Measurements from ENCODE around the gene TXNDC12.
"Not testable (repeated sequence)": the region's sequence is repeated elsewhere in the genome, so short reads cannot be mapped to it uniquely, and the experiment has no call there.

Gene TXNDC12

GRCh38 chr1:52033190-52034049 lies 21.6 kb downstream of the TXNDC12 start, which contains the start of gene KTI12:
Gene KTI12, minus strand, starts transcription at chr1:52033810. Its CDS starts 49 bp downstream, at chr1:52033761.
- Mint-ChIP-seq H3K4me3 (peak within 1 kb of the TSS; percentile 95), H3K36me3 (peaks cover 8% of the 10 kb centered on the region), H3K9me3 (no peaks in the 10 kb centered on the region), H3K27me3 (no peaks in the 10 kb centered on the region), H3K27ac (peak within 1 kb of the TSS; percentile 97), H3K4me1 (peaks cover 14% of the 10 kb centered on the region)
- DNase-seq (ENCODE audit: low spot score in 2 of 2) (peak; percentile 71 to 79), ATAC-seq (ENCODE audit: low read depth) (peak; percentile 96)

- peak overlapping the region; percentile 95 for H3K4me3 Mint-ChIP-seq
- DNase-seq (ENCODE audit: low spot score in 2 of 2): peak in 1 of 2 donors; percentile 14
- H3K9me3 Mint-ChIP-seq: no peaks in the 10 kb centered on the region
- peaks cover 14% of the 10 kb centered on the region for H3K4me1 Mint-ChIP-seq
- H3K36me3 Mint-ChIP-seq: peaks cover 4% of the 10 kb centered on the region
- ATAC-seq (ENCODE audit: low read depth): no peak
- H3K27me3 Mint-ChIP-seq: no peaks in the 10 kb centered on the region
- peak overlapping the region; percentile 97 for H3K27ac Mint-ChIP-seq
These were observed 22.2 kb downstream of the TXNDC12 start for GRCh38 chr1:52032785-52033131.

- Mint-ChIP-seq H3K4me3 (peak overlapping the region; percentile 95), H3K4me1 (peaks cover 14% of the 10 kb centered on the region), H3K27me3 (no peaks in the 10 kb centered on the region), H3K27ac (peak overlapping the region; percentile 97), H3K9me3 (no peaks in the 10 kb centered on the region), H3K36me3 (peaks cover 4% of the 10 kb centered on the region)
- no peak for DNase-seq (ENCODE audit: low spot score in 2 of 2)
- no peak for ATAC-seq (ENCODE audit: low read depth)
These were observed 22.7 kb downstream of the TXNDC12 start for GRCh38 chr1:52032124-52032784.

- not testable (repeated sequence) for H3K4me3 Mint-ChIP-seq; H3K27ac Mint-ChIP-seq; DNase-seq (ENCODE audit: low spot score in 2 of 2); H3K9me3 Mint-ChIP-seq; ATAC-seq (ENCODE audit: low read depth); H3K27me3 Mint-ChIP-seq
- H3K36me3 Mint-ChIP-seq: peaks cover 13% of the 10 kb centered on the region
- H3K4me1 Mint-ChIP-seq: peaks cover 14% of the 10 kb centered on the region
These were observed 26.2 kb downstream of the TXNDC12 start for GRCh38 chr1:52028839-52029238.

- H3K27me3 Mint-ChIP-seq: no peaks in the 10 kb centered on the region
- no peak overlapping the region for H3K27ac Mint-ChIP-seq
- H3K4me1 Mint-ChIP-seq: peaks cover 14% of the 10 kb centered on the region
- peaks cover 15% of the 10 kb centered on the region for H3K36me3 Mint-ChIP-seq
- no peak for DNase-seq (ENCODE audit: low spot score in 2 of 2)
- H3K9me3 Mint-ChIP-seq: no peaks in the 10 kb centered on the region
- ATAC-seq (ENCODE audit: low read depth): no peak
- H3K4me3 Mint-ChIP-seq: no peak overlapping the region
These were observed 26.7 kb downstream of the TXNDC12 start for GRCh38 chr1:52028328-52028727.

GRCh38 chr1:52026278-52026677 lies 28.7 kb downstream of the TXNDC12 start:
- no peaks in the 10 kb centered on the region for H3K27me3 Mint-ChIP-seq
- H3K9me3 Mint-ChIP-seq: no peaks in the 10 kb centered on the region
- peaks cover 5% of the 10 kb centered on the region for H3K4me1 Mint-ChIP-seq
- no peak for DNase-seq (ENCODE audit: low spot score in 2 of 2)
- H3K4me3 Mint-ChIP-seq: no peak overlapping the region
- no peak overlapping the region for H3K27ac Mint-ChIP-seq
- no peak for ATAC-seq (ENCODE audit: low read depth)
- H3K36me3 Mint-ChIP-seq: peaks cover 21% of the 10 kb centered on the region

- peaks cover 34% of the 10 kb centered on the region for H3K36me3 Mint-ChIP-seq
- no peaks in the 10 kb centered on the region for H3K27me3 Mint-ChIP-seq
- H3K4me1 Mint-ChIP-seq: no peaks in the 10 kb centered on the region
- no peak overlapping the region for H3K27ac Mint-ChIP-seq
- DNase-seq (ENCODE audit: low spot score in 2 of 2) (no peak), ATAC-seq (ENCODE audit: low read depth) (no peak)
- no peak overlapping the region for H3K4me3 Mint-ChIP-seq
- H3K9me3 Mint-ChIP-seq: no peaks in the 10 kb centered on the region
These were observed 32.9 kb downstream of the TXNDC12 start for GRCh38 chr1:52022133-52022532.

- Mint-ChIP-seq H3K36me3 (no peaks in the 10 kb centered on the region), H3K9me3 (no peaks in the 10 kb centered on the region), H3K27me3 (peaks cover 17% of the 10 kb centered on the region), H3K4me1 (no peaks in the 10 kb centered on the region), H3K4me3 (no peak overlapping the region), H3K27ac (no peak overlapping the region)
- no peak for ATAC-seq (ENCODE audit: low read depth)
- DNase-seq (ENCODE audit: low spot score in 2 of 2): no peak
These were observed 46.8 kb downstream of the TXNDC12 start for GRCh38 chr1:52008071-52008809.

GRCh38 chr1:52007215-52008002 lies 47.6 kb downstream of the TXNDC12 start:
- Mint-ChIP-seq H3K36me3 (no peaks in the 10 kb centered on the region), H3K4me1 (no peaks in the 10 kb centered on the region), H3K27me3 (peaks cover 17% of the 10 kb centered on the region), H3K4me3 (no peak overlapping the region), H3K27ac (no peak overlapping the region), H3K9me3 (no peaks in the 10 kb centered on the region)
- ATAC-seq (ENCODE audit: low read depth) (no peak), DNase-seq (ENCODE audit: low spot score in 2 of 2) (no peak)

GRCh38 chr1:52006081-52006553 lies 48.9 kb downstream of the TXNDC12 start:
- not testable (repeated sequence) for ATAC-seq (ENCODE audit: low read depth); H3K36me3 Mint-ChIP-seq; H3K4me1 Mint-ChIP-seq; H3K27ac Mint-ChIP-seq; H3K4me3 Mint-ChIP-seq; DNase-seq (ENCODE audit: low spot score in 2 of 2); H3K9me3 Mint-ChIP-seq
- peaks cover 17% of the 10 kb centered on the region for H3K27me3 Mint-ChIP-seq

GRCh38 chr1:52005548-52005947 lies 49.4 kb downstream of the TXNDC12 start:
- not testable (repeated sequence) for H3K27ac Mint-ChIP-seq; H3K4me1 Mint-ChIP-seq; H3K36me3 Mint-ChIP-seq; DNase-seq (ENCODE audit: low spot score in 2 of 2); H3K9me3 Mint-ChIP-seq; ATAC-seq (ENCODE audit: low read depth); H3K4me3 Mint-ChIP-seq
- peaks cover 17% of the 10 kb centered on the region for H3K27me3 Mint-ChIP-seq

GRCh38 chr1:52003877-52004276 lies 51.1 kb downstream of the TXNDC12 start:
- ATAC-seq (ENCODE audit: low read depth) (no peak), DNase-seq (ENCODE audit: low spot score in 2 of 2) (no peak)
- Mint-ChIP-seq H3K36me3 (no peaks in the 10 kb centered on the region), H3K9me3 (no peaks in the 10 kb centered on the region), H3K27ac (no peak overlapping the region), H3K4me3 (no peak overlapping the region), H3K4me1 (no peaks in the 10 kb centered on the region), H3K27me3 (peaks cover 17% of the 10 kb centered on the region)
